Measurements from ENCODE around the gene C1orf116.

C1orf116 gene

DNA sequence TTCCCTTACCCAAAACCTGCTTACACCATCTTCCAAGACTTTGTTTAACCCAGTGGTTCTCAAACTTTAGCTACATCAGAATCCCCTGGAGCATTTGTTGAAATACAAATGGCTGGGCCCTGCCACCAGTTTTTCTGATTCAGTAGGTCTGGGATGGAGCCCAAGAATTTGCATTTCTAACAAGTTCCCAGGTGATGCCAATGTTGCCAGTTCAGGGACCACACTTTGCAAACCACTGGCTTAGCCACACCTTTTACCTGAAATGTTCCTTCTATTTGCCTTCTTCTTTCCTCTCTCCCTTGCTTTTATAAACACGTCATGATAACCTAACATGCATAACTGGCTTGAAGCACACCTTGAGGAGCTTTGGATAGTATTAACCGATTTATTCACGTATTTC, 46.2 kb downstream of the C1orf116 start:
- no peak for ATAC-seq

DNA sequence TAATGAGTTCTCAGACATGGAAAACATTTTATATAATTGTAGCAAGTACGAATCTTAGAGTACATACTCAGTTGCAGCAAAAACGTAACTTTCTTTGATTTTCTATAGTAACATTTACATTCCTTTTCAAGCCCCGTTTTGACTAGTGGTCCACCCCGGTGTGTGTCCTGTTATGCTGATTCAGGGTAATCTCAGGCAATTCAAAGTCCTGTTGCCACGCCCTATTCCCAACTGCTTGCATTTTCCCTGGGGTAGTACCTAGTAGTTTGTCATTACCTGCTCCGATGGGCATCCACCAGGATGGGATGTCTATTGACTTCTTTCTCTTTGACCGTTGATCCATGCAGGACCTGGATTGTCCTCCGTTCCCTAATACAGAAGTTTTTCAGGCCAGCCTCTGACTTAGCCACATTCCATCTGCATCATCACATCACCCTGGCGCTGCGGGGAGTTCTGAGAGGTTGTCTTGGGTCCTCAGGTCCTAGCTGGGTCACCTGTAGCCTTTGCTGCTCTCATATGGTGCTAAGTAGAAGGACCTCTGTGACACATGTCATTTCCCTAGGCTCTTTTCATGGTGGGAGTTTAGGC, 47.3 kb downstream of the C1orf116 start:
- ATAC-seq = no peak
- TF ChIP-seq ZC3H10 (CRISPR knock-in tag; IDR thresholded peaks at IDR 0.05) = no peak
- no peak for TF ChIP-seq BACH2 (CRISPR knock-in tag; IDR thresholded peaks at IDR 0.05; ENCODE audit: borderline replicate concordance)
- TF ChIP-seq ZNF70 (CRISPR knock-in tag; IDR thresholded peaks at IDR 0.05) = no peak
- TF ChIP-seq ZFP3 (CRISPR knock-in tag; IDR thresholded peaks at IDR 0.05) = no peak
- no peak for TF ChIP-seq ISL1 (CRISPR knock-in tag; IDR thresholded peaks at IDR 0.05)
- no peak for TF ChIP-seq ZFP30 (CRISPR knock-in tag; IDR thresholded peaks at IDR 0.05)
- TF ChIP-seq, protein P1, sequence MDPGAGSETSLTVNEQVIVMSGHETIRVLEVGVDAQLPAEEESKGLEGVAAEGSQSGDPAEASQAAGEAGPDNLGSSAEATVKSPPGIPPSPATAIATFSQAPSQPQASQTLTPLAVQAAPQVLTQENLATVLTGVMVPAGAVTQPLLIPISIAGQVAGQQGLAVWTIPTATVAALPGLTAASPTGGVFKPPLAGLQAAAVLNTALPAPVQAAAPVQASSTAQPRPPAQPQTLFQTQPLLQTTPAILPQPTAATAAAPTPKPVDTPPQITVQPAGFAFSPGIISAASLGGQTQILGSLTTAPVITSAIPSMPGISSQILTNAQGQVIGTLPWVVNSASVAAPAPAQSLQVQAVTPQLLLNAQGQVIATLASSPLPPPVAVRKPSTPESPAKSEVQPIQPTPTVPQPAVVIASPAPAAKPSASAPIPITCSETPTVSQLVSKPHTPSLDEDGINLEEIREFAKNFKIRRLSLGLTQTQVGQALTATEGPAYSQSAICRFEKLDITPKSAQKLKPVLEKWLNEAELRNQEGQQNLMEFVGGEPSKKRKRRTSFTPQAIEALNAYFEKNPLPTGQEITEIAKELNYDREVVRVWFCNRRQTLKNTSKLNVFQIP (CRISPR knock-in tag; IDR thresholded peaks at IDR 0.05; ENCODE audit: borderline replicate concordance, low read depth) = no peak
- TF ChIP-seq OSR1 (CRISPR knock-in tag; IDR thresholded peaks at IDR 0.05) = no peak
- no peak for TF ChIP-seq SNAI2 (CRISPR knock-in tag; IDR thresholded peaks at IDR 0.05)
- no peak for TF ChIP-seq CSDC2 (CRISPR knock-in tag; IDR thresholded peaks at IDR 0.05)
- TF ChIP-seq PATZ1 (CRISPR knock-in tag; IDR thresholded peaks at IDR 0.05; ENCODE audit: borderline replicate concordance) = no peak
- TF ChIP-seq ARNTL (CRISPR knock-in tag; IDR thresholded peaks at IDR 0.05; ENCODE audit: borderline replicate concordance, low read depth) = no peak
- no peak for TF ChIP-seq PPARA (CRISPR knock-in tag; IDR thresholded peaks at IDR 0.05; ENCODE audit: borderline replicate concordance)
- no peak for TF ChIP-seq TOX (CRISPR knock-in tag; IDR thresholded peaks at IDR 0.05; ENCODE audit: borderline replicate concordance)
- TF ChIP-seq, protein P2, sequence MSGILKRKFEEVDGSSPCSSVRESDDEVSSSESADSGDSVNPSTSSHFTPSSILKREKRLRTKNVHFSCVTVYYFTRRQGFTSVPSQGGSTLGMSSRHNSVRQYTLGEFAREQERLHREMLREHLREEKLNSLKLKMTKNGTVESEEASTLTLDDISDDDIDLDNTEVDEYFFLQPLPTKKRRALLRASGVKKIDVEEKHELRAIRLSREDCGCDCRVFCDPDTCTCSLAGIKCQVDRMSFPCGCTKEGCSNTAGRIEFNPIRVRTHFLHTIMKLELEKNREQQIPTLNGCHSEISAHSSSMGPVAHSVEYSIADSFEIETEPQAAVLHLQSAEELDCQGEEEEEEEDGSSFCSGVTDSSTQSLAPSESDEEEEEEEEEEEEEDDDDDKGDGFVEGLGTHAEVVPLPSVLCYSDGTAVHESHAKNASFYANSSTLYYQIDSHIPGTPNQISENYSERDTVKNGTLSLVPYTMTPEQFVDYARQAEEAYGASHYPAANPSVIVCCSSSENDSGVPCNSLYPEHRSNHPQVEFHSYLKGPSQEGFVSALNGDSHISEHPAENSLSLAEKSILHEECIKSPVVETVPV (CRISPR knock-in tag; IDR thresholded peaks at IDR 0.05) = no peak

More for the DNA sequence above, 46.2 kb downstream of the C1orf116 start:
- TF ChIP-seq PPARA (CRISPR knock-in tag; IDR thresholded peaks at IDR 0.05; ENCODE audit: borderline replicate concordance) (no peak), ZNF70 (CRISPR knock-in tag; IDR thresholded peaks at IDR 0.05) (no peak), TOX (CRISPR knock-in tag; IDR thresholded peaks at IDR 0.05; ENCODE audit: borderline replicate concordance) (no peak), BACH2 (CRISPR knock-in tag; IDR thresholded peaks at IDR 0.05; ENCODE audit: borderline replicate concordance) (no peak), ZC3H10 (CRISPR knock-in tag; IDR thresholded peaks at IDR 0.05) (no peak), ZNF565 (CRISPR knock-in tag; conservative IDR thresholded peaks at IDR 0.05; ENCODE audit: low read depth) (no peak), PATZ1 (CRISPR knock-in tag; IDR thresholded peaks at IDR 0.05; ENCODE audit: borderline replicate concordance) (no peak), ESRRG (CRISPR knock-in tag; IDR thresholded peaks at IDR 0.05) (no peak), ISL1 (CRISPR knock-in tag; IDR thresholded peaks at IDR 0.05) (no peak), ZFP3 (CRISPR knock-in tag; IDR thresholded peaks at IDR 0.05) (no peak), OSR1 (CRISPR knock-in tag; IDR thresholded peaks at IDR 0.05) (no peak), ARNTL (CRISPR knock-in tag; IDR thresholded peaks at IDR 0.05; ENCODE audit: borderline replicate concordance, low read depth) (no peak), ZNF8 (CRISPR knock-in tag; IDR thresholded peaks at IDR 0.05) (no peak)
- TF ChIP-seq, protein P1 (CRISPR knock-in tag; IDR thresholded peaks at IDR 0.05; ENCODE audit: borderline replicate concordance, low read depth) = no peak
- TF ChIP-seq, protein P3, sequence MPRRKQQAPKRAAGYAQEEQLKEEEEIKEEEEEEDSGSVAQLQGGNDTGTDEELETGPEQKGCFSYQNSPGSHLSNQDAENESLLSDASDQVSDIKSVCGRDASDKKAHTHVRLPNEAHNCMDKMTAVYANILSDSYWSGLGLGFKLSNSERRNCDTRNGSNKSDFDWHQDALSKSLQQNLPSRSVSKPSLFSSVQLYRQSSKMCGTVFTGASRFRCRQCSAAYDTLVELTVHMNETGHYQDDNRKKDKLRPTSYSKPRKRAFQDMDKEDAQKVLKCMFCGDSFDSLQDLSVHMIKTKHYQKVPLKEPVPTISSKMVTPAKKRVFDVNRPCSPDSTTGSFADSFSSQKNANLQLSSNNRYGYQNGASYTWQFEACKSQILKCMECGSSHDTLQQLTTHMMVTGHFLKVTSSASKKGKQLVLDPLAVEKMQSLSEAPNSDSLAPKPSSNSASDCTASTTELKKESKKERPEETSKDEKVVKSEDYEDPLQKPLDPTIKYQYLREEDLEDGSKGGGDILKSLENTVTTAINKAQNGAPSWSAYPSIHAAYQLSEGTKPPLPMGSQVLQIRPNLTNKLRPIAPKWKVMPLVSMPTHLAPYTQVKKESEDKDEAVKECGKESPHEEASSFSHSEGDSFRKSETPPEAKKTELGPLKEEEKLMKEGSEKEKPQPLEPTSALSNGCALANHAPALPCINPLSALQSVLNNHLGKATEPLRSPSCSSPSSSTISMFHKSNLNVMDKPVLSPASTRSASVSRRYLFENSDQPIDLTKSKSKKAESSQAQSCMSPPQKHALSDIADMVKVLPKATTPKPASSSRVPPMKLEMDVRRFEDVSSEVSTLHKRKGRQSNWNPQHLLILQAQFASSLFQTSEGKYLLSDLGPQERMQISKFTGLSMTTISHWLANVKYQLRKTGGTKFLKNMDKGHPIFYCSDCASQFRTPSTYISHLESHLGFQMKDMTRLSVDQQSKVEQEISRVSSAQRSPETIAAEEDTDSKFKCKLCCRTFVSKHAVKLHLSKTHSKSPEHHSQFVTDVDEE (CRISPR knock-in tag; IDR thresholded peaks at IDR 0.05) = no peak
- TF ChIP-seq, protein P2 (CRISPR knock-in tag; IDR thresholded peaks at IDR 0.05) = no peak

Measured in SK-N-SH treated with all-trans-retinoic acid at 6 μM for 48 hours (cell line).